Measurements from ENCODE around the gene ST6GALNAC4.
"Not testable (repeated sequence)": the region's sequence is repeated elsewhere in the genome, so short reads cannot be mapped to it uniquely, and the experiment has no call there.

ST6GALNAC4 gene

DNA sequence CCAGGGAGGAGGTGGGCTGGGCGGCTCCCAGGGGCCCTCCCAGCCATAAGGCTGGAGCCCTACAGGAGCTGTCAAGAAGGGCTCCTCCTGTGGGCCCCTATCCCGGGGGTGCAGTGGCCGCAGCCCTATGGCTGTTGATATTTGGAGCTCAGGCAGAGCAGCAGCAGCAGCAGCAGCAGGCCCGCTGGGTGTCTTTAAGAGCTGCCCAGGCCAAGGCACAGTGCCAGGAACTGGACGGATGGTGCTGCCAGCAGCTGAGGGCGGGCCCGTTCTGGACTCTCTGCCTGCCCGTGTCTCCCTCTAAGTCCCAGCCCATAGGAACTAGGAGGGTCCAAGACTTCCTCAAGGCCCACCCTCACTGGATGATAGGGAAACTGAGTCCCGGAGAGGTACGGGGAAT lies 43.0 kb downstream of the ST6GALNAC4 start:
- H3K4me3 ChIP-seq (ENCODE audit: low read depth, low read length) = no peak overlapping the region
- no peak for TF ChIP-seq CTCF (IDR thresholded peaks at IDR 0.05; ENCODE audit: borderline replicate concordance, insufficient read depth, low read depth, low read length)

- no peak overlapping the region for H3K4me3 ChIP-seq (ENCODE audit: low read depth, low read length)
- TF ChIP-seq CTCF (IDR thresholded peaks at IDR 0.05; ENCODE audit: borderline replicate concordance, insufficient read depth, low read depth, low read length) = no peak
Observed at GRCh38 chr9:127873223-127873691, 43.6 kb downstream of the ST6GALNAC4 start.

DNA sequence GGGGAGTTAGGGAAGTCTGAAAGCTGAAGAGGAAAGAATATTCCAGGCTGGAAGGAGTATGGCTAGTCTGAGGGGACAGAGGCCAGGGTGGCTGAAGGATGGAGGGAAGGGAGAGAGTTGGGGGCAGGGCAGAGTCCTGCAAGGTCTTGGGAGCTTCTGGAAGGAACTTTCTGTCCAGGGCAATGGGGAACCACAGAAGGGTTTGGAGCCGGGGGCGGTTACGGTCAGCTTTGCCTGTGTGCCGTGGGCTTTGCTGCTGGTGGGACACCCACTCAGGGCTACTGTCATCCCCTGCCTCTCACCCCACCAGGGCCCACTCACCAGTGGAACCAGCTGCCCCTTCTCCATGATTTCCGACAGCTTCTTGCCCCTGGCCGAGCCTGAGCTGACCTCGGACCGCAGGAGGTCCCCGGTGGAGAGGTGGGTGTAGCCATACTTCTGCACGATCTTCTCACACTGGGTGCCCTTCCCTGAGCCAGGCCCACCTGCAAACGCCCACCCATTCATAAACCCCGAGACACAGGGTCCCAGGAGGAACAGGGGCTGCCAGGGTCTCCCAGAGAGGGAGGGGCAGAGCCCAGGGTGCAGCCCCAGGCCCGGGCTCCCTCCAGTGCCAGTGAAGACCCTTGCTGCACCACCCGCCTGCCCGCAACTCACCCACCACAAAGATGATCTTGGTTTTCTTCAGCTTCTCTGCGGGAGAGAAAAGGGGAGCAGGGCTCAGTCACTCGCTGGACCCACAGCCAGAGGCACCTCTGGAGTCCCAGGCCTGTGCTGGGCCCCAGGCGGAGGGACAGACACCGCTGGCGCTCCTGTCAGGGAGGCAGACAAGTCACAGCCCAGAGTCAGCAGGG lies 44.2 kb downstream of the ST6GALNAC4 start:
- no peak for TF ChIP-seq CTCF (IDR thresholded peaks at IDR 0.05; ENCODE audit: borderline replicate concordance, insufficient read depth, low read depth, low read length)

DNA sequence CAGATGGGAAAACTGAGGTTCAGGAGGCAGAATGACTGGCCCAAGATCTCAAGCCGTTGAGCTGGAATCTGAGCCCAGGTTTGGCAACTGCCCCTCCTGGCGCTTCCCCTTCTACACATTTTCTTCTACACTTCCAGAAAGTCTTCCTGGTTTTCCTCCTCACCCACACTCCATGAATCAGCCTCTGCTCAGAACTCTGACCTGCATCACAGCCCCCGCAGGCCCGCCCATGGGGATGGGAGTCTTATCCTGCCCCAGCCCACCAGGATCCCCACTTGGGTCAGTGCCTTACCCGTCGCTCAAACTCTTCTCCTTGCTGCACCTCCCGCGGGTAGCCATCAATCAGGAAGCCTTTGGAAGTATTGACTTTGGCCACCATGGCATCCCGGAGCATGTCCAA lies 45.3 kb downstream of the ST6GALNAC4 start:
- TF ChIP-seq CTCF (IDR thresholded peaks at IDR 0.05; ENCODE audit: borderline replicate concordance, insufficient read depth, low read depth, low read length) = no peak
- H3K4me3 ChIP-seq (ENCODE audit: low read depth, low read length) = no peak overlapping the region

More for the DNA sequence above, 44.2 kb downstream of the ST6GALNAC4 start:
- H3K4me3 ChIP-seq (ENCODE audit: low read depth, low read length) = no peak overlapping the region

GRCh38 chr9:127870887-127871286 lies 46.0 kb downstream of the ST6GALNAC4 start:
- no peak for TF ChIP-seq CTCF (IDR thresholded peaks at IDR 0.05; ENCODE audit: borderline replicate concordance, insufficient read depth, low read depth, low read length)
- no peak overlapping the region for H3K4me3 ChIP-seq (ENCODE audit: low read depth, low read length)

DNA sequence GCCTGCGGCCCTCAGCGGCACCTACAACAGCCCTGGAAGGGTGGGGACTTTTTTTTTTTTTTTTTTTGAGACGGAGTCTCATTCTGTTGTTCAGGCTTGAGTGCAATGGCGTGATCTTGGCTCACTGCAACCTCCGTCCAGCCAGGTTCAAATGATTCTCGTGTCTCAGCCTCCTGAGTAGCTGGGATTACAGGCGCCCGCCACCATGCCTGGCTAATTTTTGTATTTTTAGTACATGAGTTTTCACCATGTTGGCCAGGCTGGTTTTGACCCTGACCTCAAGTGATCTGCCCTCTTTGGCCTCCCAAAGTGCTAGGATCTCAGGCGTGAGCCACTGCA lies 46.7 kb downstream of the ST6GALNAC4 start:
- H3K4me3 ChIP-seq (ENCODE audit: low read depth, low read length) = not testable (repeated sequence)

GRCh38 chr9:127869310-127870152 lies 47.3 kb downstream of the ST6GALNAC4 start:
- H3K4me3 ChIP-seq (ENCODE audit: low read depth, low read length) = no peak overlapping the region

More at GRCh38 chr9:127869310-127870152, 47.3 kb downstream of the ST6GALNAC4 start:
- peak; percentile 94 for TF ChIP-seq CTCF (IDR thresholded peaks at IDR 0.05; ENCODE audit: borderline replicate concordance, insufficient read depth, low read depth, low read length)
